ENCODE results near the gene WDR46. TPM values are rescaled to one million over a fixed set of nuclear protein-coding genes. Genes with fewer than 3 reads are reported as not detected.

WDR46 gene
- total and polyA plus RNA-seq, 10 of the 15 experiments (the other 5 are each of a cell fraction or from before 2014, with no cell fraction given) = 10.1 to 147 (median 86.0) TPM

DNA sequence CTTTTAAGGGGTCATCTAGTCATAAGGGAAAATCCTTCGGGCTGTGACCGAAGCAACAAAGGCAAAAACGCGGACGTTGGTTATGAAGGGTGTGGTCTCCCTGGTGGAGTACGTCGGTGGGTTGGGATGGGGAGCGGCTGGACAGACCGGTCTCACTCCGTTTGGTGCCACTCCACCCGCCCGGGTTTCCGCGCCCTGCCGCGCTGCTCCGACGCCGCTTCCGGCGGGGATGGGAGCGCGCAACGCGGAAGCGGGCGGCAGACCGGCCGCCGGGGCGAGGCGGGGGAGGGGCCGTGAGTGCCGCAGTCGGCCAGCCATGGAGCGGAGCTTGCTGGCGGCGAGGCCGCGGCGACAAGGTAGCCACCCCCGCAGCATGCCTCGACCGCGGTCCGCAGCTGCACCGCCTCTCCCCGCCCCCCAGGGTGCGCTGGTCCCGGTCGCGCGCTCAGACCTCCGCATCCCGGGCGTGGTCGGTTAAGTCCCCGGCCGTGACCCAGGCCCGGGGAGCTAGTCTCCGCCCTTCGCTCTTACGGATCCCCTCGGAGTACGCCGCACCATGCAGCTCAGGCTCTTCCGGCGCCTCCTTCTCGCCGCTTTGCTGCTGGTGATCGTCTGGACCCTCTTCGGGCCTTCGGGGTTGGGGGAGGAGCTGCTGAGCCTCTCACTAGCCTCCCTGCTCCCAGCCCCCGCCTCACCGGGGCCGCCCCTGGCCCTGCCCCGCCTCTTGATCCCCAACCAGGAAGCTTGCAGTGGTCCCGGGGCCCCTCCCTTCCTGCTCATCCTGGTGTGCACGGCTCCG lies 12.0 kb downstream of the WDR46 start, which contains the start of gene B3GALT4:
Gene B3GALT4, plus strand, starts transcription at position 260 of the 799 bp plus-strand sequence. Its CDS starts 297 bp downstream, at position 557.
- ChIA-PET RAD21 (ENCODE audit: unreplicated experiment) (interaction anchor here (0.6 to 2.4 kb wide), 12 partner anchors 12 to 148 kb away, joined by 3 to 14 read pairs (median 7); partner anchors contain the start of genes PFDN6, RGL2, WDR46 and ZBTB22), POLR2A (interaction anchor here (0.7 to 3.9 kb wide), 15 partner anchors 10 to 306 kb away, joined by 3 to 38 read pairs (median 7); partner anchors contain the start of genes PFDN6, RGL2, SYNGAP1 and TAPBP), CTCF (interaction anchor here (0.9 to 3.9 kb wide), 10 partner anchors 11 to 148 kb away, joined by 3 to 30 read pairs (median 6); partner anchors contain the start of genes PFDN6, RGL2, WDR46 and ZBTB22), SMC1A (ENCODE audit: uncharacterized antibody, unreplicated experiment) (interaction anchor here (0.7 to 3.6 kb wide), 13 partner anchors 8 to 154 kb away, joined by 3 to 25 read pairs (median 4); partner anchors contain the start of genes CUTA, PFDN6, RGL2 and WDR46)
- H3K36me3 ChIP-seq (ENCODE audit: control insufficient read depth in 2 of 2, insufficient read depth in 2 of 2, low read length in 1 of 2) = peaks cover 22 to 25% of the 10 kb centered on the region in 2 experiments
- H4K20me1 ChIP-seq (ENCODE audit: control insufficient read depth, insufficient read depth) = peaks cover 6% of the 10 kb centered on the region
- peaks cover 53% of the 10 kb centered on the region for H3K79me2 ChIP-seq (ENCODE audit: control insufficient read depth, insufficient read depth, low read length)
- peak within 1 kb of the TSS; percentile 83 for H3K4me2 ChIP-seq (ENCODE audit: control insufficient read depth, insufficient read depth)
- under 1% methylated on average over 68 of the region's 80 CpGs for WGBS (ENCODE audit: insufficient coverage, insufficient replicate concordance, low lambda C conversion rate, missing lambda C conversion rate)
- peak within 1 kb of the TSS; percentile 88 for H3K9ac ChIP-seq (ENCODE audit: control insufficient read depth, insufficient read depth, low read length)
- peak within 1 kb of the TSS; percentile 86 for H3K27ac ChIP-seq (ENCODE audit: control insufficient read depth, insufficient read depth)
- peak within 1 kb of the TSS; percentile 71 for H2AFZ ChIP-seq (ENCODE audit: control insufficient read depth, low read depth, low read length)
- H3K4me1 ChIP-seq (ENCODE audit: control insufficient read depth, insufficient read depth, low read length) = peaks cover 22% of the 10 kb centered on the region
- H3K27me3 ChIP-seq (replicated peaks in 1 of 2; ENCODE audit: control insufficient read depth in 2 of 2, insufficient read depth in 2 of 2, low read length in 1 of 2) = no peaks in the 10 kb centered on the region
- peak within 1 kb of the TSS; percentile 87 for H3K4me3 ChIP-seq
- no peaks in the 10 kb centered on the region for H3K9me3 ChIP-seq (replicated peaks; ENCODE audit: control insufficient read depth, insufficient read depth, low read length)
- DNase-seq (ENCODE audit: low read depth, low spot score) (peak; percentile 49), FAIRE-seq (no peak), ATAC-seq (peak; percentile 75)
- intact Hi-C loops (cut with micrococcal nuclease; ENCODE audit: unreplicated experiment) (loop anchor here (1.0 to 5.0 kb wide), 5 partner anchors 12 to 115 kb away; partner anchors contain the start of genes KIFC1, PFDN6, TAPBP and WDR46), in situ Hi-C loops (cut with MboI) (no loop called here)
- no TSS peak for BruUV-seq (replicated peaks)
- TF ChIP-seq FOXK2 (IDR thresholded peaks at IDR 0.05) (no peak), NFIC (IDR thresholded peaks at IDR 0.05; ENCODE audit: low read depth, low read length) (no peak), E2F4 (IDR thresholded peaks at IDR 0.05; ENCODE audit: low read depth, low read length) (peak; percentile 51; the same call in 1 of the 2 replicates), SPI1 (IDR thresholded peaks at IDR 0.05; ENCODE audit: borderline replicate concordance, insufficient read depth, low read depth, low read length) (no peak), PAX8 (IDR thresholded peaks at IDR 0.05) (no peak), ZNF207 (IDR thresholded peaks at IDR 0.05; ENCODE audit: borderline replicate concordance) (peak; percentile 81; the same call in 1 of the 2 replicates), ZSCAN29 (IDR thresholded peaks at IDR 0.05) (0 out of 2 replicates have a peak, but pooled peaks have one; percentile 32), JUND (IDR thresholded peaks at IDR 0.05; ENCODE audit: low read depth, low read length) (0 out of 2 replicates have a peak, but pooled peaks have one; percentile 21), IKZF2 (IDR thresholded peaks at IDR 0.05) (peak; percentile 13 to 28; a peak in 1 of 4 replicates), BACH1 (IDR thresholded peaks at IDR 0.05; ENCODE audit: borderline replicate concordance) (peak; percentile 97), NR2C1 (IDR thresholded peaks at IDR 0.05) (peak; percentile 32; the same call in 1 of the 2 replicates)
- TF ChIP-seq, protein P1, sequence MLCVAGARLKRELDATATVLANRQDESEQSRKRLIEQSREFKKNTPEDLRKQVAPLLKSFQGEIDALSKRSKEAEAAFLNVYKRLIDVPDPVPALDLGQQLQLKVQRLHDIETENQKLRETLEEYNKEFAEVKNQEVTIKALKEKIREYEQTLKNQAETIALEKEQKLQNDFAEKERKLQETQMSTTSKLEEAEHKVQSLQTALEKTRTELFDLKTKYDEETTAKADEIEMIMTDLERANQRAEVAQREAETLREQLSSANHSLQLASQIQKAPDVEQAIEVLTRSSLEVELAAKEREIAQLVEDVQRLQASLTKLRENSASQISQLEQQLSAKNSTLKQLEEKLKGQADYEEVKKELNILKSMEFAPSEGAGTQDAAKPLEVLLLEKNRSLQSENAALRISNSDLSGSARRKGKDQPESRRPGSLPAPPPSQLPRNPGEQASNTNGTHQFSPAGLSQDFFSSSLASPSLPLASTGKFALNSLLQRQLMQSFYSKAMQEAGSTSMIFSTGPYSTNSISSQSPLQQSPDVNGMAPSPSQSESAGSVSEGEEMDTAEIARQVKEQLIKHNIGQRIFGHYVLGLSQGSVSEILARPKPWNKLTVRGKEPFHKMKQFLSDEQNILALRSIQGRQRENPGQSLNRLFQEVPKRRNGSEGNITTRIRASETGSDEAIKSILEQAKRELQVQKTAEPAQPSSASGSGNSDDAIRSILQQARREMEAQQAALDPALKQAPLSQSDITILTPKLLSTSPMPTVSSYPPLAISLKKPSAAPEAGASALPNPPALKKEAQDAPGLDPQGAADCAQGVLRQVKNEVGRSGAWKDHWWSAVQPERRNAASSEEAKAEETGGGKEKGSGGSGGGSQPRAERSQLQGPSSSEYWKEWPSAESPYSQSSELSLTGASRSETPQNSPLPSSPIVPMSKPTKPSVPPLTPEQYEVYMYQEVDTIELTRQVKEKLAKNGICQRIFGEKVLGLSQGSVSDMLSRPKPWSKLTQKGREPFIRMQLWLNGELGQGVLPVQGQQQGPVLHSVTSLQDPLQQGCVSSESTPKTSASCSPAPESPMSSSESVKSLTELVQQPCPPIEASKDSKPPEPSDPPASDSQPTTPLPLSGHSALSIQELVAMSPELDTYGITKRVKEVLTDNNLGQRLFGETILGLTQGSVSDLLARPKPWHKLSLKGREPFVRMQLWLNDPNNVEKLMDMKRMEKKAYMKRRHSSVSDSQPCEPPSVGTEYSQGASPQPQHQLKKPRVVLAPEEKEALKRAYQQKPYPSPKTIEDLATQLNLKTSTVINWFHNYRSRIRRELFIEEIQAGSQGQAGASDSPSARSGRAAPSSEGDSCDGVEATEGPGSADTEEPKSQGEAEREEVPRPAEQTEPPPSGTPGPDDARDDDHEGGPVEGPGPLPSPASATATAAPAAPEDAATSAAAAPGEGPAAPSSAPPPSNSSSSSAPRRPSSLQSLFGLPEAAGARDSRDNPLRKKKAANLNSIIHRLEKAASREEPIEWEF (IDR thresholded peaks at IDR 0.05; ENCODE audit: insufficient replicate concordance, low read depth, low read length) = no peak

Measured in GM12878 (cell line).